SK-N-SH (cell line): Measurements from ENCODE around the gene PLXNA4.

Source experiments
- CTCF ChIP-seq: fragments of 200-600 bp; sonication (generic); IDR thresholded peaks from 2 replicates; pipeline ENCODE4 v1.6.1; 2017; ENCODE audit warnings: antibody characterized with exemption, mild to moderate bottlenecking, moderate library complexity
- EZH2phosphoT487 ChIP-seq: fragments of 200-600 bp; sonication (generic); IDR thresholded peaks from 2 replicates; pipeline ENCODE4 v1.6.1; 2017; ENCODE audit warnings: low read depth, mixed run types, mild to moderate bottlenecking, antibody characterized with exemption, moderate library complexity, borderline replicate concordance

- TF ChIP-seq EZH2phosphoT487 (no peak), CTCF (no peak)
Observed at GRCh38 chr7:132373879-132374278, 202.4 kb downstream of the PLXNA4 start.
